Lung (tissue), 12 donors: ENCODE results near the gene F5. TPM values are rescaled to one million over a fixed set of nuclear protein-coding genes. Genes with fewer than 3 reads are reported as not detected.

Experiments used
- ATAC-seq: fragments of 200-7000 bp; cut with Tn5 transposase; one replicate; pipeline ENCODE4 v1.9.1; 2020; ENCODE audit warnings: moderate number of reproducible peaks; ENCODE audit not compliant: insufficient read depth, low FRiP score
- DNase-seq, 3 donors: peaks; one replicate each; pipeline ENCODE4 v3.0.0-alpha.2; 2013 to 2017
- H3K27ac ChIP-seq, 2 donors: one replicate each; pipeline ENCODE4 v1.5.1; 2013; ENCODE audit warnings: mild to moderate bottlenecking in 2 of 2, moderate library complexity in 2 of 2, control low read depth in 1 of 2, inconsistent platforms in 1 of 2, low read depth in 1 of 2, low read length in 1 of 2
- H3K27me3 ChIP-seq, 3 donors: one replicate each; pipeline ENCODE4 v1.5.1; 2013; ENCODE audit warnings: low read length in 2 of 3; ENCODE audit not compliant: control insufficient read depth in 3 of 3, insufficient read depth in 3 of 3
- H3K36me3 ChIP-seq, 4 donors: one replicate each; pipeline ENCODE4 v1.5.1; 2013; ENCODE audit warnings: low read length in 4 of 4, mild to moderate bottlenecking in 1 of 4, moderate library complexity in 1 of 4; ENCODE audit not compliant: control insufficient read depth in 4 of 4, insufficient read depth in 4 of 4
- H3K4me1 ChIP-seq, 5 donors: one replicate each; pipeline ENCODE4 v1.5.1; 2013; ENCODE audit warnings: low read length in 5 of 5, mild to moderate bottlenecking in 2 of 5, moderate library complexity in 1 of 5; ENCODE audit not compliant: control insufficient read depth in 5 of 5, insufficient read depth in 5 of 5
- H3K4me3 ChIP-seq: one replicate; pipeline ENCODE4 v1.5.1; 2013; ENCODE audit warnings: mild to moderate bottlenecking, control low read depth, moderate library complexity
- H3K9ac ChIP-seq, 2 donors: one replicate each; pipeline ENCODE4 v1.5.1; 2013; ENCODE audit warnings: low read length in 2 of 2, control low read depth in 1 of 2; ENCODE audit not compliant: insufficient read depth in 1 of 2
- H3K9me3 ChIP-seq, 4 donors: one replicate each; pipeline ENCODE4 v1.5.1; 2013; ENCODE audit warnings: low read length in 3 of 4, mild to moderate bottlenecking in 1 of 4, moderate library complexity in 1 of 4; ENCODE audit not compliant: control insufficient read depth in 4 of 4, insufficient read depth in 3 of 4
- WGBS, 2 donors: extraction: QIAGEN DNeasy Blood & Tissue Kit; methylation state at CpG; one replicate each; pipeline ENCODE4 v1.1.7; 2013; 5-methylcytosine and 5-hydroxymethylcytosine counted together
- polyA plus RNA-seq, 2 donors: library from polyadenylated mRNA; stranded (reverse); fragments of 200-250 nt; gene quantifications; one replicate each; pipeline ENCODE4 v1.2.1, GENCODE V29; 2013
- total RNA-seq, 2 donors: library from RNA; depleted of rRNA in 1 of 2; stranded (reverse); fragments of >200 nt in 1 of 2; gene quantifications; one replicate each; pipeline ENCODE4 v1.2.1, GENCODE V29; 2014 to 2021
- TF ChIP-seq, protein P1 (sequence below): IDR thresholded peaks from 2 replicates; pipeline ENCODE4 v1.5.1; 2012; ENCODE audit warnings: mild to moderate bottlenecking; ENCODE audit errors: control extremely low read depth, extremely low read depth
- donor health status: control.
- donor health status: control.
- donor health status: Bipolar disorder and iron deficiency.
- donor health status: healthy.
- donor health status: DM: yes; HTN: yes; CAD: no.

Gene F5
- total and polyA plus RNA-seq, 4 donors: 0.74 to 5.3 (median 2.4) TPM

DNA sequence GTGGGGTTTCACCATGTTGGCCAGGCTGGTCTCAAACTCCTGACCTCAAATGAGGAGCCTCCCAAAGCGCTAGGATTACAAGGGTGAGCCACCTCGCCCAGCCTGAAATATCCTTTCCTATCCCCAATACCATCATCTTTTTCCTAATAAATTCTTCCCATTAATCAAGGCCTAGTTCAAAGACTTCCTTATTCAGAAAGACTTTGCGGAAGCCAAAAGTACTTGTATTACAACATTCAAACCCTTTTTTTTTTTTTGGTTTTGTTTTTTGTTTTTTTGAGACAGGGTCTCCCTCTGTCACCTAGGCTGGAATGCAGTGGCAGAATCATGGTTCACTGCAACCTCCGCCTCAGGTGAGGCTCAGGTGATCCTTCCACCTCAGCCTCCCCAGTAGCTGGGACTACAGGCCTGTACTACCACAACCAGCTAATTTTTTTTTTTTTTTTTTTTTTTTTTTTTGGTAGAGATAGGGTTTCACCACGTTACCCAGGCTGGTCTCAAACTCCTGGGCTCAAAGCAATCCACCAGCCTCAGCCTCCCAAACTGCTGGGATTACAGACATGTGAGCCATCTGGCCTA lies 108.1 kb downstream of the F5 start:
- H3K36me3 ChIP-seq: peaks cover 0 to 12% (median 3%) of the 10 kb centered on the region in 4 donors
- peaks cover 0 to 14% (median under 1%) of the 10 kb centered on the region in 5 donors for H3K4me1 ChIP-seq
- no peak overlapping the region for H3K4me3 ChIP-seq
- TF ChIP-seq, protein P1, sequence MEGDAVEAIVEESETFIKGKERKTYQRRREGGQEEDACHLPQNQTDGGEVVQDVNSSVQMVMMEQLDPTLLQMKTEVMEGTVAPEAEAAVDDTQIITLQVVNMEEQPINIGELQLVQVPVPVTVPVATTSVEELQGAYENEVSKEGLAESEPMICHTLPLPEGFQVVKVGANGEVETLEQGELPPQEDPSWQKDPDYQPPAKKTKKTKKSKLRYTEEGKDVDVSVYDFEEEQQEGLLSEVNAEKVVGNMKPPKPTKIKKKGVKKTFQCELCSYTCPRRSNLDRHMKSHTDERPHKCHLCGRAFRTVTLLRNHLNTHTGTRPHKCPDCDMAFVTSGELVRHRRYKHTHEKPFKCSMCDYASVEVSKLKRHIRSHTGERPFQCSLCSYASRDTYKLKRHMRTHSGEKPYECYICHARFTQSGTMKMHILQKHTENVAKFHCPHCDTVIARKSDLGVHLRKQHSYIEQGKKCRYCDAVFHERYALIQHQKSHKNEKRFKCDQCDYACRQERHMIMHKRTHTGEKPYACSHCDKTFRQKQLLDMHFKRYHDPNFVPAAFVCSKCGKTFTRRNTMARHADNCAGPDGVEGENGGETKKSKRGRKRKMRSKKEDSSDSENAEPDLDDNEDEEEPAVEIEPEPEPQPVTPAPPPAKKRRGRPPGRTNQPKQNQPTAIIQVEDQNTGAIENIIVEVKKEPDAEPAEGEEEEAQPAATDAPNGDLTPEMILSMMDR: no peak
- no peaks in the 10 kb centered on the region for H3K9me3 ChIP-seq
- ATAC-seq (no peak), DNase-seq (no peak)
- WGBS, 2 donors: 77 to 88% methylated on average over 5 of the region's 5 CpGs
- no peaks in the 10 kb centered on the region for H3K27me3 ChIP-seq
- H3K9ac ChIP-seq: no peak overlapping the region
- no peak overlapping the region for H3K27ac ChIP-seq

- Histone ChIP-seq H3K9ac (no peak overlapping the region), H3K27ac (no peak overlapping the region), H3K9me3 (no peaks in the 10 kb centered on the region), H3K27me3 (no peaks in the 10 kb centered on the region), H3K4me1 (peaks cover 0 to 17% (median 0%) of the 10 kb centered on the region in 5 donors), H3K36me3 (peaks cover 0 to 21% (median 3%) of the 10 kb centered on the region in 4 donors), H3K4me3 (no peak overlapping the region)
- TF ChIP-seq, protein P1: no peak
- WGBS, 2 donors: 87 to 91% methylated on average over 3 of the region's 3 CpGs
- DNase-seq (no peak), ATAC-seq (no peak)
Observed at GRCh38 chr1:169475806-169476387, 110.4 kb downstream of the F5 start.

GRCh38 chr1:169474302-169474995 lies 111.8 kb downstream of the F5 start:
- WGBS, 2 donors: 82 to 89% methylated on average over 1 of the region's 1 CpG
- TF ChIP-seq, protein P1: no peak
- Histone ChIP-seq H3K36me3 (peaks cover 0 to 21% (median 3%) of the 10 kb centered on the region in 4 donors), H3K9ac (no peak overlapping the region), H3K27me3 (no peaks in the 10 kb centered on the region), H3K4me3 (no peak overlapping the region), H3K9me3 (no peaks in the 10 kb centered on the region), H3K27ac (no peak overlapping the region), H3K4me1 (peaks cover 0 to 17% (median 0%) of the 10 kb centered on the region in 5 donors)
- no peak for DNase-seq
- ATAC-seq: no peak
